Nucleus accumbens (tissue), 56 donors: Measurements from ENCODE around the gene OGG1.

Experiments
- DNase-seq, 56 donors: peaks; one replicate each; lab custom pipeline; 2025; lab: John Stamatoyannopoulos, UW

The OGG1 gene

DNA sequence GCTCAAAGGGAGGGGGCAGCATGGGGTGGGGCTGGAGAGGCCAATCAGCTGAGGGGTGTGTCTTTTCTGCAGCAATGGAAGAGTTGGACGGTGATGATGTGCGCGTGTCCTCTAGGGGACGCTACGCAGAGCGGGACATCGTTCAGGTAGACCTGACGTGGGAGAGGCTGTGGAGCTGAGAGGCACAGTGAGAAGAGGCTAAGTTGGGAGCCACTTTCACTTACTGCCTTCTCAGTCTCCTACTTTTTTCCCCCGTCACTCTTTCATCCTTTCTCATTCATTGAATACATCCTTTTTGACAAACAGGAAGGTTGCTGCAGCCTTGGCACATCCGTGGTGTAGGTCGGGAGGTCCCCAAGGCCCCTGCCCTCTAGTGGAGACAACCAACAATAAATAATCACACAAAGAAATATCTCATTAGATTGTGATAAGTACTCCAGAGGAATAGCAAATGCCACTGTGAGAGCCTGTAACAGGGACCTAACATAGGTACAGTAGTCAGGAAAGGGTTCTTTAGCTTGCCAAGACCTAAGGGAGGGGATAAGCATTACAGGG lies 22.6 kb upstream of the OGG1 start:
- no peak for DNase-seq

DNA sequence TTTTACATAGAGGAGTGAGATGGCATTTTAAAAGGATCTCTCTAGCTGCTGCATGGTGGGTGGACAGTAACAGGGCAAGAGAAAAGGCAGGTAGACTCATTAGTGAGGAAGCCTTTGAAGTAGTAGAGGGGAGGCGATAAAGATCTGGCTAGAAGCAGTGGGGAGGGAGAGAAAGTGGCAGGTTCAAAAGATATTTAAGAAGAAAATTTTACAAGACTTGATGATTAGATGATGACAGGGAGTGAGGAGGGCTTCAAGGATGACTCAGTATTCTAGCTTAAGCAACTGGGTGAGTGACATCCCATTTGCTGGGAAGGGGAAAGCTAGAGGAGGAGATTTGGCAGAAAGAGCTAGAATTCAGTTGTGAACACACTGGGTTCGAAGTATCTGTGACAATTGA lies 22.0 kb upstream of the OGG1 start:
- no peak for DNase-seq

DNA sequence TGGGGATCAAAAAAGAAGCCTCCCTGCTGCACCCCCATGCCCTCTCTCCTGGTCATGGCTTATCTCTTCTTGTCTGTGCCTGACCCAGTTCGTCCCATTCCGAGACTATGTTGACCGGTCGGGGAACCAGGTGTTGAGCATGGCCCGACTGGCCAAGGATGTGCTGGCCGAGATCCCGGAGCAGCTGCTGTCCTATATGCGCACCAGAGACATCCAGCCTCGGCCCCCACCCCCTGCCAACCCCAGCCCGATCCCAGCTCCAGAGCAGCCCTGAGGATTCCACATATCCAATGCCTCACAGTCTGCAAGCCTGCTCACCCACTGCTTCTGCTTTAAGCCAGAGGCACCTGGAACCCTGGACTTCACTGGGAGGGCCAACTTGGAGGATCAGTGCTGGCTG lies 20.3 kb upstream of the OGG1 start:
- no peak for DNase-seq

DNA sequence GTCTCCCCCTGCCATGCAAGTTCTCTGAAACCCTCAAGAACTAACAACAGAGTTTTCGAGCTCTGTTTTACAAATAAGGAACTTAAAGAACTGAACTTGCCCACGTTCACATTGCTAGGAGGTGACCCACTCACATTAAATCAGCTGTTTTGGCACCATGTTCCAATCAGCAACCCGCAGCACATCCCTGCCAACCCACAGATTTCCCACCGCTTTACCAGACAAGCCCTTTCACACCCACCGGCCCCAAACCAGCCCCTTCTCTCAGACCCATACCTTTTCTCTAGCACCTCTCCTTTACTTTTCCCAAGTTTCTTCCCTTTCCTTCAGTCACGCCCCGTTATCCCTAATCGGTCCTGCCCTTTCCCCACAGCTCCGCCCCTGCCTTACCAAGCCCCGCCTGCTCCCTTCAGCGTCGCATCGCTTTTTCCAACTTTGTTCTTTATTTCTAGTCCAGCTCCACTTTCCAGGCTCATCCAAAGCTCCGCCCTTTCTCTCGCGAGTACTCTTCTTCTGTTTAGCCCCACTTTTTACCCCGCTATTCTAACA lies 19.0 kb upstream of the OGG1 start:
- peak in 2 of 56 donors; percentile 69 to 92 for DNase-seq

DNA sequence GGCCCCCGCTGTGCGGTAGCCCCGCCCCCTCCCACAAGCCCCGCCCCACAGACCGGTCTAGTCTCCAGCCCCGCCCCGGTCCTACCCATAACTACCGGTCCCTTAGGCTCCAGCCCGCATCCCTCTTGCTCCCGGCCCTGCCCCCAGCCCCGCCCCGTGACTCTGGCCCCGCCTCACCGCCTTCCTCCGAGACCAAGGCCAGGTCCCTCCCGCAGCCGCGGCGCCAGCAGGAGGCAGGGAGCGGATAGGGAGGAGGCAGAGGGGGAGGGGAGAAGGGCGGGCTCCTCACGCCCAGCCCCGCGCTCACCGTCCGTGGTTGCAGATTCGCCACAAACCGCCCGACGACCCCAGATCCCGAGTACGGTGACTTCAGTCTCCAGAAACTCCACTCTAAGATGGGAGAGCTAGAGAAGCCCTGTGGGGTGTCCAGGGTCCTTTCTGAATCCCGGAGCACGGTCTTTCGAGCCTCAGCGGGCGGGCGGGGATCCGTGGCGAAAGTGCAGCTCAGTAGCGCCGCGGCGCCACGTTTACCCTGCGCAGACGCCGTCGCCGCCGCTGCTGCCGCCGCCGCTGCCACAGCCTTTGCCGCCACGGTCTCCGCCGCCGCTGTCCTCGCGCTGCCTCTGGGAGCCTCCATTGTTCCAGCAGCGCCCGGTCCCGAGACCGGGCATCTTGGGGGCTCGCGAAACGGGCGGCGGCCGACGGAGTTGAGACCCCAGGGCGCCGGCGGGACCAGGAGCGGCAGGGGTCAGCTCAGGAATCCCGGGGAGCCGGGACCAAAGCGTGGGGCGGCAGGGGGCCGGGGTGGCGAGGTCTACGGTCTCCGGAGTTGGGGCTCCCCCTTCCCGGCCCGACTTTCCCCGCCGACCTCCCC lies 18.3 kb upstream of the OGG1 start, which contains the start of gene BRPF1:
TSS of gene BRPF1 (plus strand) at position 530 of the 874 bp plus-strand sequence. CDS start 2,406 bp downstream, outside the sequence.
- peak; percentile 89 to 100 (median 99) for DNase-seq

DNA sequence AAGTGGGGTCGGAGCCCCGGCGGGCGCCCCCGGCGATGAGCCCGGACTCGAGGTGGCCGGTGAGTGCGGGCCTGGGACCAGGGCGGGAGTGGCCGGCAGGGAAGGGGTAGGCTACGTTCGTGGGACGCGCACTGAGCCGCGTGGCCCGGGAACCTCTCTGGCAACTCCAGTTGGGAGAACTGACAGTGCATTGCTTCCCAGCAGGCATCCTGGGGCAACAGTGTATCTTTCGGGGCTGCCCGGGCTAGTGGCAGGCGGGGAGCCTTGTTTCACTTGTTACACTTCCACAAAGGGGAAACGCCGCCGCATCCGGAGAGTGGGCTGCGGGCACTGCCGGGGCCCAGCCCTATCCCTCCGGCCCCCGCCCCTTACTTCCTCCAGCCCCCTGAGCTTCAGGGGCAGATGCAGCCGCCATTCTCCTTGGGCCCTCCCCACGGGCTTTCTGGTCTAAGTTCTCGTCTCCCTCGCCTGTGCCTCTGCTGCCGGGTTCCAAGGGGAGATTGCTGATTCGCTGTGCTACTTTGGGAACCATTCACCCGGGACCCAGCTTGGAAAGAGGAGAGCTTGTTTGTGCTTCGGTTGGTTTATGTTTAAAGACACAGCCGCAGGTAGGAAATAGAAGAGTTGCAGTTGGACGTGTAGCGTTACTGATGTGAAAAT lies 17.5 kb upstream of the OGG1 start:
- peak in 1 of 56 donors; percentile 24 for DNase-seq

DNA sequence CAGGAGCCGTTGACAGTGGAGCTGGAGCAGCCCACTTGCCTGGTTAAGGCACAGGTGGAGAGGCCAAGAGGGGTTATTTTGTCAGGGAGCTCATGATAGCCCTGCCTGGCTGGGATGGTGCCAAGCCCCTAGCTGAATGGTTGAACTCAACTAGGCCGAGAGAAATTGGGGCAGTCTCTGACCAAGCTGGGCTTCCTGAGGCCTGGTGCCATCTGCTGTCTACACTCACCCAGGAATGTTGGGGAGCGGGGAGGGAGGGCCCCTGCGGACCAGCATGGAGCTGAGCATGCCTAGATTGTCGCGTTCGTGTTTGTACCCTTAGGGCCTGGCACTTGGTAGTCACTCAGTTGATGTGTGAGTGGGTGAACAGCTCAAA lies 17.0 kb upstream of the OGG1 start:
- no peak for DNase-seq

DNA sequence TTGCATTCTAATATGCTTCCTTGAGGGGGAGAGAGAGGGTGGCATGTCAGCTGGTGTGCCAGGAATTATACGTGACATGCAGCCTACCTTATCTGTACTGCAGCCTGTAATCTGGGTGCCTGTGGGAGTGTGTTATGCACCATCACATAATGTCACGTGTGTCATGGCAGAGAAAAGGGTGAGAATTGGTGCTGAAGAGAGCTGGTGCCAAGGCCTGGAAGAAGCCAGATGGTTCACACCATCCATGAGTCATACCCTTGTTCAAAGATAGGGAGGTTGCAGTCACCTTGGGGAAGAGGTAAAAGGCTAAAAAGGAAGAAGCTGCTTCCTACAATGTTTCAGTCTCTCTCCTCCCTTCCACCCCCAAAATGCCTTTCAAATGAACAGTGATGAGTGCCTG lies 12.9 kb upstream of the OGG1 start:
- peak in 30 of 56 donors; percentile 11 to 78 (median 50) for DNase-seq

DNA sequence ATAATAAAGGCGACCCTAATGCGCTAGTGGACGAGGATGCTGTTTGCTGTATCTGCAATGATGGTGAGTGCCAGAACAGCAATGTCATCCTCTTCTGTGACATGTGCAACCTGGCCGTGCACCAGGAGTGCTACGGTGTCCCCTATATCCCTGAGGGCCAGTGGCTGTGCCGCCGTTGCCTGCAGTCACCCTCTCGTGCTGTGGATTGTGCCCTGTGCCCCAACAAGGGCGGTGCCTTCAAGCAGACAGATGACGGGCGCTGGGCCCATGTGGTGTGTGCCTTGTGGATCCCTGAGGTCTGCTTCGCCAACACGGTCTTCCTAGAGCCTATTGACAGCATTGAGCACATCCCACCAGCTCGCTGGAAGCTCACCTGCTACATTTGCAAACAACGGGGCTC lies 10.6 kb upstream of the OGG1 start:
- no peak for DNase-seq

DNA sequence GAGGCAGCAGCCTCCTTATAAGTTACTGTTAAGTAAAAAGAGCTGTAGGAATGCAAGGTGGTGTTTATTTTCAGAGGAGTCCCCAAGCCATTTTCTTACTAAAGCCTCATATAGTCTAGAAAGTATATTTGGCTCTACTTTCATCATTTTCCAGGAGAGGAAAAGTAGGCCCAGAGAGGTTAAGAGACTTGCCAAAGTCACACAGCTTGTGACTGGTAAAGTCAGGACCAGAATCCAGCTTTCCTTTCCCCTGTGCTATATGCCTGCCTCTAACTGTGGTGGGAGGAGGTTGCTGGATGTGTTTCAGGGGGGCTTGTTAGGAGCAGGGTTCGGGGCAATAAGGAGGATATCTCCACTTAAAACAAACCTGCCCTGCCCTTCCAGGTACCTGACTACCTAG lies 7.2 kb upstream of the OGG1 start:
- DNase-seq, result no peak

DNA sequence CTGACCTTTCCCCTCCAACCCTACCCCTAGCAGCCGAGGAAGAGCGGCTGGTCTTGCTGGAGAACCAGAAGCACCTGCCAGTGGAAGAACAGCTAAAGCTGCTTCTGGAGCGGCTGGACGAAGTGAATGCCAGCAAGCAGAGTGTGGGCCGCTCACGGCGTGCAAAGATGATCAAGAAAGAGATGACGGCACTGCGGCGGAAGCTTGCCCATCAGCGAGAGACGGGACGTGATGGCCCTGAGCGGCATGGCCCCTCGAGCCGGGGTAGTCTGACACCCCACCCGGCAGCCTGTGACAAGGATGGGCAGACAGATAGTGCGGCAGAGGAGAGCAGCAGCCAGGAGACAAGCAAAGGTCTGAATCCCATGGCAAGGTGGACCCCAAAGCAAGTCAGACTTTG lies 6.2 kb upstream of the OGG1 start:
- DNase-seq, result no peak

DNA sequence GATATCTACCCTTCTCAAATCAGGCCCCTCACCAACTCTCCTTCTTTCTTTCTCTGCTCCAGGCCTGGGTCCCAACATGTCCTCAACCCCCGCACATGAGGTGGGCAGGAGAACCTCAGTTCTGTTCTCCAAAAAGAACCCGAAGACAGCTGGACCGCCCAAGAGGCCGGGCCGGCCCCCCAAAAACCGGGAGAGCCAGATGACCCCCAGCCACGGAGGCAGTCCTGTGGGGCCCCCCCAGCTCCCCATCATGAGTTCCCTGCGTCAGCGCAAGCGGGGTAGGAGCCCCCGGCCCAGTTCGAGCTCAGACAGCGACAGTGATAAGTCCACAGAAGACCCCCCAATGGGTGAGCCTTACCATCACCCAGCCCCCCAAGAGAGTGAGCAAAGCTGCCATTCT lies 5.6 kb upstream of the OGG1 start:
- DNase-seq, result no peak

DNA sequence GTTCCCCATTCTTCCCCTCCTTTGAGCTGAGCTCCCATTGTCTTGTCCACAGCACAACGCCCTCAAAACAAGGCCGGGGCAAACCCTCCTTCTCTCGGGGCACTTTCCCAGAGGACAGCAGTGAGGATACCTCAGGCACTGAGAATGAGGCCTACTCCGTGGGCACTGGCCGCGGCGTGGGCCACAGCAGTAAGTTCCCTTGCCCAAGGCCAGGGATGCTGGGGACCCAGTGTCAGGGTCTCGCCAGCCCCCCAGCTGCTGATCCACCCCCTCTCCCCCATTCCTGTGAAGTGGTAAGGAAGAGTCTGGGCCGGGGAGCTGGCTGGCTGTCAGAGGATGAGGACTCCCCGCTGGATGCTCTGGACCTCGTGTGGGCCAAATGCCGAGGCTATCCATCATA lies 4.2 kb upstream of the OGG1 start:
- no peak for DNase-seq

DNA sequence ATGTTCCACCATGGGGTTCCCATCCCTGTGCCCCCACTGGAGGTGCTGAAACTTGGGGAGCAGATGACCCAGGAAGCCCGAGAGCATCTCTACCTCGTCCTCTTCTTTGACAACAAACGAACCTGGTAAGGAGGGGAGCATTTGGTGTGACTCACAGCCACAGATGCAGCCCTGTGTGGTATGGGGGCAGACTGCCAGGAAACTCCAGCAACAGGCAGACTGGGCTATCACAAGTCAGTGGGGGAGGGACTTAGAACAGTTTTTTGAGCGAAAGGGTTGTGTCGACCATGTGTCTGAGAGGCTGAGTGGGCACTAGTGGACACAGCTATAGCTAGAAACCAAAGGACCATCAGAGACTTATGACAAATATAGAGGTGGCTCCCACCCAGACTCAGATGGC lies 3.4 kb upstream of the OGG1 start:
- no peak for DNase-seq

DNA sequence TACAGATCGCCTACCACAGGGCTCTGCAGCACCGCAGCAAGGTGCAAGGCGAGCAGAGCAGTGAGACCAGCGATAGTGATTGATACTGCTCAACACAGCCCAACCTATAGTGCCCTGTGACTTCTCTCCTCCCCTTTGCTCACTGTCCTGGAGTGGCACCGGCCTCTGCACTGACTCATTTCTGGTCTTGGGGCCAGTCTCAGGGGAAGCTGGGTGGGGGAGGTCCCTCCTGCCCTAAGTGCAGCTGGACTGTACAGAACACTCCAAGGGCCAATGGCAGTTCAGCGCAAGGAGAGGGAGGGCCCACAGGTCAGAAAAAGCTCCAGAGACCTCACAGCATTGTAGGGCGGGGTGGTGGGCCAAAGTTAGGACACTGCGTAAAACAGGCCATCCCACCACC lies 2.5 kb upstream of the OGG1 start:
- no peak for DNase-seq

DNA sequence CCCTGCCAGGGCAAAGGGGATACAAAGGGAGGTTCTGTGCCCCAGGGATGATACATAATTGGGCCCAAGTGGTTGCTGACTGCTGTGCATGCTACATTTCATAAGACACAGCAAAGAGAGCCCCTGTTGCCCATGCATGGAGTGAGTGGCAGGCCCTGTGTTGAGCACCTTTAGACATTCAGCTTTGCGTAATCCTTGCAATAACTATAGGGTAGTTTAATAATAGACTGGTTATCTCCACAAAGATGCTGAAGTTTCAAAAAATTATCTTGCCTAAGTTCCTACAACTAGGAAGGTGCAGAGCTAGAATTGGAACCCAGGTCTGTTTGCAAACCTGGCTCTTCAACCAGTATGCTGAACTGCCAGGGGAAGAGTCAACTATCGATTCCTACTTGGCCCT lies 1.7 kb upstream of the OGG1 start:
- no peak for DNase-seq

DNA sequence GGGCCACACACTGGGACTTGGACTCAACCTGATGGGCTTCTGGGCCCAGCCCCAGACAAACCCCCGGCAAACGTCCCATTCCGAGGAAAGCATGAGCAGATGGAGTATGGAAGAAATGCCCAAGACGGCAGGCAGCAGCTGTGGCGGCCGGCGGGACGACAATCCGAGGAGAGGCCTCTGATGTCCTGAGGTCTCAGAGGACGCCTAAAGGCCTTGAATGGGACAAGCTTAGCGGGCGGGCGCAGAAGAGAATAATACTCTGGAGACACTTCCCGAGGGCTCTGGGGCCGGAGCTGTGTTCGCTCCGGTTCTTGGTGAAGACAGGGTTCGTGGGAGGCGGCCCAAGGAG lies 482 bp upstream of the OGG1 start:
- no peak for DNase-seq

DNA sequence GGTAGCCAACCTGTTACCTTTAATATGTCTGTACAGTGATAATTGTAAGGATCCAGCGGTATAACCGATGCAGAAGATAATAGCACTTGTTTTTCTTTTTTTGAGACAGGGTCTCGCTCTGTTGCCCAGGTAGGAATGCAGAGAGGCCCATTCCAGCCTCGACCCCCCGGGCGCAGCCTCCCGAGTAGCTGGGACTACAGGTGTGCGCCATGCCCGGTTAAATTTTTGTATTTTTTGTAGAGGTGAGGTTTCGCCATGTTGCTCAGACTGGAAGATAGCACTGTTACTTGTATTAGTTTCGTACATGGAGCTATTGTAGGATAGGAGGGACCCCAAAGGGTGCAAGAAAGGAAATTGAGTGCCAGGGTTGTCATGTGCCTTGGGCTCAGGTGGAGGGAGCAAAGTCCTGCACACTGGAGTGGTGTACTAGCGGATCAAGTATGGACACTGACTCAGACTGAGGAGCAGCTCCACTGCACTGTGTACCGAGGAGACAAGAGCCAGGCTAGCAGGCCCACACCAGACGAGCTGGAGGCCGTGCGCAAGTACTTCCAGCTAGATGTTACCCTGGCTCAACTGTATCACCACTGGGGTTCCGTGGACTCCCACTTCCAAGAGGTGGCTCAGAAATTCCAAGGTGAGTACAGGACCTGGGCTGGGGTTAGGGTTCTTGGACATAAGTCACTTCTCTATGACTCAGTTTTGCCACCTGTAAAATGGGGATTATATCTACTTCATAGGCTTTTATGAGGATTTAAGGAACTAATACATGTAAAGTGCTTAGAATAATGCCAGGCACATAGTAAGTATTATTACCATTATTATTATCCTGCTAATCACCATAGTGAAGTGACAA lies 1.0 kb downstream of the OGG1 start:
- DNase-seq, result no peak

DNA sequence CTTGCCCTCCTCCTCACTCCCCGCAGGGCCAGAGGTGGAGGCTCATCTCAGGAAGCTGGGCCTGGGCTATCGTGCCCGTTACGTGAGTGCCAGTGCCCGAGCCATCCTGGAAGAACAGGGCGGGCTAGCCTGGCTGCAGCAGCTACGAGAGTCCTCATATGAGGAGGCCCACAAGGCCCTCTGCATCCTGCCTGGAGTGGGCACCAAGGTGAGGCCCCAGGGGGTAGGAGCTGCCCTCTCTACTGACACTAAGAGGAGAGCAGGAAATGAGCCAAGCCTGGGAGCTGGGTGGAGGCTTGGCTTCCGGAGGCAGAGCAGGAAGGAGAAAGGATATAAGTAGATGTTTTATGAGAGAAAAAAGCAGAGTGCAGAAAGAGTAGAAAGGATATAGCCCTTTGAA lies 4.9 kb downstream of the OGG1 start:
- DNase-seq, result no peak

DNA sequence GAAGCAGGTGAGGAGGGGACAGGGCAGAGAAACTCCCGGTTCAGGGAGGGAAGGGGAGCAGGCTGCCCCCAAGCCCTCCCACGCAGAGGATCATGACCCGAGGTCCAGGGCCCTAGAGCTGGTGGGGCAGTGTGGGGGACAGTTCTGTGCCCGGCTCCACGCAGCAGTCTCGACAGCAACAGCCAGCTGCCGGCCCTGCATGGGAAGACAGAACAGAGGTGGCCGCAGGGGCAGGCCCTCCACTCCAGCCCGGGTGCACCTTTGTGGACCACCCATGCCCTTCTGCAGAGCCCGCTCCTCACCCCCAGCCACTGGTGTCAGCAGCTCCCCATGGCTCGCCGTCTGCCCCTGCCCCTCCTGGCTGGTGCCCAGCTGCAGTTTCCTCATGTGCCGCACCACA lies 7.7 kb downstream of the OGG1 start:
- peak in 1 of 56 donors; percentile 24 for DNase-seq
